Activated CD4-positive, alpha-beta T cell treated with anti-CD3 and anti-CD28 coated beads, Interleukin-2, amount 10 ng/mL, durations not matched to agents 7 days and 5 days (primary cell): ENCODE measurements around the gene HM13. TPM values are rescaled to one million over a fixed set of nuclear protein-coding genes. Genes with fewer than 3 reads are reported as not detected.
"Not testable (repeated sequence)": the region's sequence is repeated elsewhere in the genome, so short reads cannot be mapped to it uniquely, and the experiment has no call there.

Experiments used
- CTCF ChIA-PET: fragments of 350-600 bp; sonication (Branson Sonifier 250); formaldehyde crosslinking; loops from one replicate; lab custom pipeline; 2021; ENCODE audit warnings: antibody characterized with exemption; lab: Charles Lee
- POLR2A ChIA-PET: fragments of 350-600 bp; sonication (Branson Sonifier 250); formaldehyde crosslinking; loops from one replicate; lab custom pipeline; 2021; ENCODE audit warnings: antibody characterized with exemption; lab: Charles Lee
- DNase-seq: peaks from one replicate; pipeline ENCODE4 v3.0.0-alpha.2; 2020
- H3K27ac Mint-ChIP-seq: one replicate; pipeline ENCODE4 v1.8.0; 2021; ENCODE audit warnings: mild to moderate bottlenecking, moderate library complexity, mixed read lengths
- H3K27me3 Mint-ChIP-seq: one replicate; pipeline ENCODE4 v1.8.0; 2021; ENCODE audit warnings: mixed read lengths
- H3K36me3 Mint-ChIP-seq: one replicate; pipeline ENCODE4 v1.8.0; 2021; ENCODE audit warnings: low read depth, mixed read lengths
- H3K4me1 Mint-ChIP-seq: one replicate; pipeline ENCODE4 v1.8.0; 2021; ENCODE audit warnings: mixed read lengths
- H3K4me3 Mint-ChIP-seq: one replicate; pipeline ENCODE4 v1.8.0; 2021; ENCODE audit warnings: mild to moderate bottlenecking, moderate library complexity, mixed read lengths
- H3K9me3 Mint-ChIP-seq: one replicate; pipeline ENCODE4 v1.8.0; 2021; ENCODE audit warnings: mixed read lengths
- total RNA-seq, 2 experiments: library from RNA; stranded (reverse); gene quantifications; one replicate each; pipeline ENCODE4 v1.2.3, GENCODE V29; 2021

Gene HM13
- total RNA-seq, 2 experiments from 2014 or later = 137 to 146 TPM

- Mint-ChIP-seq H3K27ac (no peak overlapping the region), H3K27me3 (peaks cover 32% of the 10 kb centered on the region), H3K9me3 (no peaks in the 10 kb centered on the region), H3K4me3 (no peak overlapping the region), H3K36me3 (no peaks in the 10 kb centered on the region), H3K4me1 (no peaks in the 10 kb centered on the region)
- ChIA-PET POLR2A (no interaction called here), CTCF (interaction anchor here (1.5 kb wide), 1 partner anchor 18 kb away, joined by 4 read pairs; no protein-coding TSS in a partner anchor)
- DNase-seq = no peak
Observed at GRCh38 chr20:31485450-31486339, 28.5 kb upstream of the HM13 start.

- Mint-ChIP-seq H3K4me3 (no peak overlapping the region), H3K9me3 (no peaks in the 10 kb centered on the region), H3K27me3 (peaks cover 26% of the 10 kb centered on the region), H3K27ac (no peak overlapping the region), H3K4me1 (no peaks in the 10 kb centered on the region), H3K36me3 (no peaks in the 10 kb centered on the region)
- CTCF ChIA-PET = interaction anchor here (1.0 kb wide), 1 partner anchor 27 kb away, joined by 3 read pairs; no protein-coding TSS in a partner anchor
- no peak for DNase-seq
- POLR2A ChIA-PET = no interaction called here
Observed at GRCh38 chr20:31488115-31488514, 26.1 kb upstream of the HM13 start.

- CTCF ChIA-PET = interaction anchor here (2.9 kb wide), 1 partner anchor 13 kb away, joined by 10 read pairs; no protein-coding TSS in a partner anchor
- Mint-ChIP-seq H3K27ac (no peak overlapping the region), H3K4me3 (no peak overlapping the region), H3K4me1 (no peaks in the 10 kb centered on the region), H3K27me3 (peaks cover 23% of the 10 kb centered on the region), H3K9me3 (no peaks in the 10 kb centered on the region), H3K36me3 (no peaks in the 10 kb centered on the region)
- POLR2A ChIA-PET = no interaction called here
- DNase-seq = no peak
Observed at GRCh38 chr20:31489152-31489551, 25.1 kb upstream of the HM13 start.

GRCh38 chr20:31490752-31491151, 23.5 kb upstream of the HM13 start:
- no peak for DNase-seq
- POLR2A ChIA-PET = no interaction called here
- H3K4me3 Mint-ChIP-seq = no peak overlapping the region
- H3K27ac Mint-ChIP-seq = no peak overlapping the region
- no peaks in the 10 kb centered on the region for H3K9me3 Mint-ChIP-seq
- H3K4me1 Mint-ChIP-seq = no peaks in the 10 kb centered on the region
- no peaks in the 10 kb centered on the region for H3K36me3 Mint-ChIP-seq
- CTCF ChIA-PET = interaction anchor here (0.7 to 2.9 kb wide), 2 partner anchors 12 to 17 kb away, joined by 4 to 10 read pairs; no protein-coding TSS in a partner anchor
- peaks cover 16% of the 10 kb centered on the region for H3K27me3 Mint-ChIP-seq

GRCh38 chr20:31494131-31494530, 20.1 kb upstream of the HM13 start:
- Mint-ChIP-seq H3K36me3 (no peaks in the 10 kb centered on the region), H3K4me1 (no peaks in the 10 kb centered on the region), H3K9me3 (no peaks in the 10 kb centered on the region), H3K27me3 (peaks cover 9% of the 10 kb centered on the region), H3K27ac (no peak overlapping the region), H3K4me3 (no peak overlapping the region)
- no peak for DNase-seq
- ChIA-PET CTCF (interaction anchor here (0.6 to 1.8 kb wide), 2 partner anchors 26 to 118 kb away, joined by 3 read pairs; no protein-coding TSS in a partner anchor), POLR2A (no interaction called here)

GRCh38 chr20:31496761-31497295, 17.4 kb upstream of the HM13 start:
- ChIA-PET POLR2A (no interaction called here), CTCF (no interaction called here)
- H3K27me3 Mint-ChIP-seq = peaks cover 9% of the 10 kb centered on the region
- H3K36me3 Mint-ChIP-seq = no peaks in the 10 kb centered on the region
- H3K9me3 Mint-ChIP-seq = no peaks in the 10 kb centered on the region
- H3K4me1 Mint-ChIP-seq = no peaks in the 10 kb centered on the region
- DNase-seq = no peak
- H3K4me3 Mint-ChIP-seq = no peak overlapping the region
- H3K27ac Mint-ChIP-seq = no peak overlapping the region

GRCh38 chr20:31497838-31498540, 16.3 kb upstream of the HM13 start:
- H3K9me3 Mint-ChIP-seq = no peaks in the 10 kb centered on the region
- POLR2A ChIA-PET = interaction anchor here (0.5 kb wide), 1 partner anchor 60 kb away, joined by 4 read pairs; no protein-coding TSS in a partner anchor
- no peak for DNase-seq
- no peak overlapping the region for H3K27ac Mint-ChIP-seq
- CTCF ChIA-PET = interaction anchor here (0.5 kb wide), 1 partner anchor 38 kb away, joined by 3 read pairs; no protein-coding TSS in a partner anchor
- H3K36me3 Mint-ChIP-seq = no peaks in the 10 kb centered on the region
- no peak overlapping the region for H3K4me3 Mint-ChIP-seq
- H3K4me1 Mint-ChIP-seq = peaks cover 2% of the 10 kb centered on the region
- peaks cover 9% of the 10 kb centered on the region for H3K27me3 Mint-ChIP-seq

- Mint-ChIP-seq H3K4me1 (peaks cover 6% of the 10 kb centered on the region), H3K27me3 (peaks cover 12% of the 10 kb centered on the region), H3K27ac (no peak overlapping the region), H3K9me3 (no peaks in the 10 kb centered on the region), H3K36me3 (no peaks in the 10 kb centered on the region), H3K4me3 (no peak overlapping the region)
- ChIA-PET CTCF (interaction anchor here (1.2 to 1.5 kb wide), 2 partner anchors 10 to 27 kb away, joined by 3 read pairs; no protein-coding TSS in a partner anchor), POLR2A (no interaction called here)
- no peak for DNase-seq
Observed at GRCh38 chr20:31500527-31500926, 13.7 kb upstream of the HM13 start.

GRCh38 chr20:31502884-31503673, 11.2 kb upstream of the HM13 start:
- DNase-seq = peak; percentile 83
- POLR2A ChIA-PET, H3K36me3 Mint-ChIP-seq, H3K27ac Mint-ChIP-seq, H3K9me3 Mint-ChIP-seq, H3K4me3 Mint-ChIP-seq, H3K4me1 Mint-ChIP-seq, H3K27me3 Mint-ChIP-seq: not testable (repeated sequence)
- CTCF ChIA-PET = interaction anchor here (0.5 to 2.2 kb wide), 16 partner anchors 9 to 224 kb away, joined by 3 to 17 read pairs (median 4); partner anchors contain the start of genes DEFB123 and DEFB124

GRCh38 chr20:31505903-31506302, 8.3 kb upstream of the HM13 start:
- Mint-ChIP-seq H3K4me3 (no peak overlapping the region), H3K27ac (no peak overlapping the region), H3K27me3 (peaks cover 11% of the 10 kb centered on the region), H3K36me3 (no peaks in the 10 kb centered on the region), H3K9me3 (no peaks in the 10 kb centered on the region), H3K4me1 (peaks cover 6% of the 10 kb centered on the region)
- no peak for DNase-seq
- CTCF ChIA-PET = no interaction called here
- POLR2A ChIA-PET = no interaction called here

GRCh38 chr20:31508517-31509244, 5.6 kb upstream of the HM13 start:
- POLR2A ChIA-PET = interaction anchor here (0.6 kb wide), 1 partner anchor 60 kb away, joined by 3 read pairs; no protein-coding TSS in a partner anchor

More at GRCh38 chr20:31508517-31509244, 5.6 kb upstream of the HM13 start:
- Mint-ChIP-seq H3K27ac (no peak overlapping the region), H3K4me3 (no peak overlapping the region), H3K9me3 (no peaks in the 10 kb centered on the region), H3K27me3 (peaks cover 9% of the 10 kb centered on the region), H3K36me3 (no peaks in the 10 kb centered on the region), H3K4me1 (peaks cover 2% of the 10 kb centered on the region)
- CTCF ChIA-PET = interaction anchor here (0.8 to 1.3 kb wide), 2 partner anchors 49 to 104 kb away, joined by 3 read pairs; no protein-coding TSS in a partner anchor
- no peak for DNase-seq
